ENCODE data around the gene LPP. TPM values are rescaled to one million over a fixed set of nuclear protein-coding genes. Genes with fewer than 3 reads are reported as not detected.

The LPP gene
- total and polyA plus RNA-seq, 8 donors: 8.0 to 885 (median 305) TPM

DNA sequence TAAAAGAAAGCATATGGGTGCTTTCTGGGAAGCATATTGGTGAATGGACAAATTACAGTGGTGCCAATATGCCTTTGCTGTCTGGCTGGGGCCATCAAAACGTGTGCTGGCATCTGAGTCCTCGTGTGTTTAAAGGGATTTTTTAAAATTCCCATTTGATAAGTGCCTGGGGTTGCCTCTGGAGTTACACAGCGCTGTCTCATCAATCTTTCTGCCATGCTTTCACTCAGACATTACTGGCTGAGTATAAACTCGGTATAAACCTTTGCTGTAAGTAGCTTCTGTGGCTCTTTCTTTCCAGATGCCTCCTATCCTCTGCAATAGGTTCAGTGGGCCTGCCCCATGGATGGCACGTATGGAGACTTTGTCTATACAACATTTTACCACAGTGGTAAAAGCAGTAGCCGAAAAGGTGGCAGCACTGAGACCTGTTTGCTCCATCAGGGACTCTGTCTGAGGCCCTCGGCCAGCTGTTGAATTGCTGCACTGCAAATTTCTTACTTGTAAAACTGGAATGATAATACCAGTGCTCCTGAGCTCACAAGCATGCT is 195.5 kb downstream of the LPP start:
- H3K27ac ChIP-seq: peak overlapping the region in 4 of 5 donors; percentile 56 to 74 (median 68)
- WGBS, 5 donors: 71 to 86% (median 81%) methylated on average over 7 of the region's 7 CpGs
- no peaks in the 10 kb centered on the region for H3K27me3 ChIP-seq
- no peak for TF ChIP-seq POLR2AphosphoS5 (IDR thresholded peaks at IDR 0.05)
- TF ChIP-seq EP300 (IDR thresholded peaks at IDR 0.05): no peak
- TF ChIP-seq, protein P1, sequence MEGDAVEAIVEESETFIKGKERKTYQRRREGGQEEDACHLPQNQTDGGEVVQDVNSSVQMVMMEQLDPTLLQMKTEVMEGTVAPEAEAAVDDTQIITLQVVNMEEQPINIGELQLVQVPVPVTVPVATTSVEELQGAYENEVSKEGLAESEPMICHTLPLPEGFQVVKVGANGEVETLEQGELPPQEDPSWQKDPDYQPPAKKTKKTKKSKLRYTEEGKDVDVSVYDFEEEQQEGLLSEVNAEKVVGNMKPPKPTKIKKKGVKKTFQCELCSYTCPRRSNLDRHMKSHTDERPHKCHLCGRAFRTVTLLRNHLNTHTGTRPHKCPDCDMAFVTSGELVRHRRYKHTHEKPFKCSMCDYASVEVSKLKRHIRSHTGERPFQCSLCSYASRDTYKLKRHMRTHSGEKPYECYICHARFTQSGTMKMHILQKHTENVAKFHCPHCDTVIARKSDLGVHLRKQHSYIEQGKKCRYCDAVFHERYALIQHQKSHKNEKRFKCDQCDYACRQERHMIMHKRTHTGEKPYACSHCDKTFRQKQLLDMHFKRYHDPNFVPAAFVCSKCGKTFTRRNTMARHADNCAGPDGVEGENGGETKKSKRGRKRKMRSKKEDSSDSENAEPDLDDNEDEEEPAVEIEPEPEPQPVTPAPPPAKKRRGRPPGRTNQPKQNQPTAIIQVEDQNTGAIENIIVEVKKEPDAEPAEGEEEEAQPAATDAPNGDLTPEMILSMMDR (IDR thresholded peaks at IDR 0.05): no peak
- TF ChIP-seq POLR2A (IDR thresholded peaks at IDR 0.05): no peak
- no peak for DNase-seq
- H3K36me3 ChIP-seq: peaks cover 0 to 5% (median 0%) of the 10 kb centered on the region in 4 donors
- intact Hi-C loops (cut with DNase I; ENCODE audit: low total_unique reads): no loop called here
- H3K4me3 ChIP-seq: no peak overlapping the region
- no peaks in the 10 kb centered on the region for H3K9me3 ChIP-seq
- H3K4me1 ChIP-seq: peaks cover 25 to 56% (median 41%) of the 10 kb centered on the region in 4 donors

DNA sequence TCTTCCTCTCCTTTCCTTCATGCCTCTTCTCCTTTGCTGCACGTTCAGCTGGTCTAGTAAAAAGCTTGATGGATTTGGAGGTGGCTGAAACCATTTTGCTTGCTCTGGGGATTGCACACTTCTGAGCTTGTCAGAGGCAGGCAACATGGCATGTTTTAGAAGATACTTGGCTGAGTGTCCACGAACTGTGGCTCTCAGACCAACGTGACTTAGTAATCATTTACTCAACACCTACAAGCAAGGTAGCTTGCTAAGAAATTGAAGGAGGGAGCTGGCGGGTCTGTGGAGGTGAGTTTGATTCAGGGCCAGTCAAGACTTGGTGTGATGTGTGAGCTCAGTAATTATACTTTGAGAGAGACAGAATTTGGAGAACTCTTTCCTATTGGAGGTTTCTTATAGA is 196.0 kb downstream of the LPP start:
- Histone ChIP-seq H3K36me3 (peaks cover 0 to 5% (median 0%) of the 10 kb centered on the region in 4 donors), H3K4me3 (no peak overlapping the region), H3K4me1 (peaks cover 25 to 54% (median 39%) of the 10 kb centered on the region in 4 donors), H3K9me3 (no peaks in the 10 kb centered on the region), H3K27me3 (no peaks in the 10 kb centered on the region), H3K27ac (peak overlapping the region in 4 of 5 donors; percentile 56 to 74 (median 68))
- TF ChIP-seq, protein P1 (IDR thresholded peaks at IDR 0.05): no peak
- TF ChIP-seq EP300 (IDR thresholded peaks at IDR 0.05) (no peak), POLR2AphosphoS5 (IDR thresholded peaks at IDR 0.05) (no peak), POLR2A (IDR thresholded peaks at IDR 0.05) (no peak)
- WGBS, 5 donors: 35 to 44% (median 39%) methylated on average over 4 of the region's 4 CpGs
- intact Hi-C loops (cut with DNase I; ENCODE audit: low total_unique reads): no loop called here
- no peak for DNase-seq

DNA sequence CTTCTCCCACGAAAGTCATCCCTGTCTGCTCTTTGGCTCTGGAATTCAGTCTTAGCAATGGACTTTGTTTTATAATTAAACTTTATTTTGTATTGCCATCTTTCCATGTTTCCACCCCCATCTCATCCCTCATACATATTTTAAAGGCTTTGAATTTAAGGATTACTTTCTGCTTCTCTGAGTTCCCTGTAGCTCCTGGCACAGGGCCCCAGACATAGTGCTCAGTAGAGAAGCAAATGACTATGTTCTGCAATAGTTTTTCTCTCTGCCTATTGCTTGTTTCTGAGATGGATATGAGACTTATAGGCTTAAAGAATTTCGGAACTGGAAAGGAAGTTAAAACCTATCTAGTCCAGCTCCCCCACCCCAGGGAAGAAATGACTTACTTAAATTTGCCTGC is 197.0 kb downstream of the LPP start:
- Histone ChIP-seq H3K9me3 (no peaks in the 10 kb centered on the region), H3K27ac (peak overlapping the region in 2 of 5 donors; percentile 24 to 73), H3K27me3 (no peaks in the 10 kb centered on the region), H3K4me3 (no peak overlapping the region), H3K4me1 (peaks cover 25 to 52% (median 36%) of the 10 kb centered on the region in 4 donors), H3K36me3 (peaks cover 0 to 5% (median 0%) of the 10 kb centered on the region in 4 donors)
- intact Hi-C loops (cut with DNase I; ENCODE audit: low total_unique reads): no loop called here
- WGBS, 5 donors: 82 to 98% (median 91%) methylated on average over 2 of the region's 2 CpGs
- DNase-seq: no peak
- TF ChIP-seq, protein P1 (IDR thresholded peaks at IDR 0.05): no peak
- no peak for TF ChIP-seq POLR2AphosphoS5 (IDR thresholded peaks at IDR 0.05)
- TF ChIP-seq EP300 (IDR thresholded peaks at IDR 0.05): no peak
- TF ChIP-seq POLR2A (IDR thresholded peaks at IDR 0.05): no peak

DNA sequence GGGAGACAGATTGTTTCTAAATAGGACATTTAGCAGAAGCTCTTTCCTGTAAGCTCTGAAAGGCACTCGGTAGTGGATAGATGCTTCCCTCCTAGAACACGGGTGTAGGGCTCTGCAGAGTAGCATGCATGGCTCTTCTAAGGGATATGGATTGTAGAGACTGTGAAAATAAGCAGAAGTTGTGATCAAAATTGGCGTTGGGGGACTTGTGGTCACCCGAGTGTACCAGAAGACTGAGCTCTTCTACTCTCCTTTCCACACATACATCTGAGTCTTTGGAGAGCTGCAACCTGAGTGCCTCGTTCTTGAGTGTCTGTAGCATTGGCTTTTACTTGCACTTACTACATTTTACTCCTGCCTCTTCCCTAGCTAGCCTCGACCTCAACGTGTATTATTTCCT is 197.7 kb downstream of the LPP start:
- TF ChIP-seq POLR2A (IDR thresholded peaks at IDR 0.05) (no peak), EP300 (IDR thresholded peaks at IDR 0.05) (no peak), POLR2AphosphoS5 (IDR thresholded peaks at IDR 0.05) (no peak)
- TF ChIP-seq, protein P1 (IDR thresholded peaks at IDR 0.05): no peak
- Histone ChIP-seq H3K4me1 (peaks cover 25 to 52% (median 36%) of the 10 kb centered on the region in 4 donors), H3K27me3 (no peaks in the 10 kb centered on the region), H3K4me3 (no peak overlapping the region), H3K27ac (peak overlapping the region in 1 of 5 donors; percentile 24), H3K9me3 (no peaks in the 10 kb centered on the region), H3K36me3 (peaks cover 0 to 5% (median 0%) of the 10 kb centered on the region in 4 donors)
- WGBS, 5 donors: 83 to 87% (median 84%) methylated on average over 7 of the region's 7 CpGs
- intact Hi-C loops (cut with DNase I; ENCODE audit: low total_unique reads): no loop called here
- DNase-seq: no peak

Measured in stomach (tissue), 9 donors.